MM.1S (cell line): ENCODE measurements around the gene RASIP1.

ENCODE experiments used
- CTCF ChIP-seq: fragments of 300-600 bp; sonication (generic); IDR thresholded peaks from 2 replicates; pipeline ENCODE4 v1.5.1; 2016; ENCODE audit warnings: antibody characterized with exemption, low read length, mixed read lengths
- EZH2 ChIP-seq: fragments of 300-600 bp; sonication (generic); optimal IDR thresholded peaks from 2 replicates; pipeline ENCODE3; 2017; ENCODE audit warnings: low read depth, mild to moderate bottlenecking, antibody characterized with exemption, low read length, mixed read lengths
- EZH2phosphoT487 ChIP-seq: fragments of 300-600 bp; sonication (generic); IDR thresholded peaks from 2 replicates; pipeline ENCODE4 v1.6.1; 2018; ENCODE audit warnings: antibody characterized with exemption, low read length

DNA sequence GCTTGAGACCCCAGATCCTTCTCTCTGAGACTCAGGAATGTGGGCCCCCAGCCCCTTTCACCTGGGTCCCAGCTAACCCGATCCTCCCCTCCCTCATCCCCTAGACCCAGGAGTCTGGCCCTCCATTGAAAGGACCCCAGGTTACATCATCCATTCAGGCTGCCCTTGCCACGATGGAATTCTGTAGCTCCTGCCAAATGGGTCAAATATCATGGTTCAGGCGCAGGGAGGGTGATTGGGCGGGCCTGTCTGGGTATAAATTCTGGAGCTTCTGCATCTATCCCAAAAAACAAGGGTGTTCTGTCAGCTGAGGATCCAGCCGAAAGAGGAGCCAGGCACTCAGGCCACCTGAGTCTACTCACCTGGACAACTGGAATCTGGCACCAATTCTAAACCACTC is 15.4 kb upstream of the RASIP1 start:
- TF ChIP-seq CTCF (no peak), EZH2 (no peak), EZH2phosphoT487 (no peak)
